WTC11 (cell line): ENCODE results near the gene NRG2. TPM values are rescaled to one million over a fixed set of nuclear protein-coding genes. Genes with fewer than 3 reads are reported as not detected.

Source experiments
- ATAC-seq: fragments of 200-7000 bp; cut with Tn5 transposase; 2 replicates; pipeline ENCODE4 v1.10.0; 2021; ENCODE audit warnings: mild to moderate bottlenecking, moderate library complexity
- CTCF ChIA-PET: fragments of 300-600 bp; sonication (Branson Sonifier 250); formaldehyde crosslinking; loops from one replicate; lab custom pipeline; 2021; ENCODE audit warnings: antibody characterized with exemption; lab: Charles Lee
- POLR2A ChIA-PET: fragments of 350-600 bp; sonication (Branson Sonifier 250); formaldehyde crosslinking; loops from one replicate; lab custom pipeline; 2021; ENCODE audit warnings: antibody characterized with exemption; lab: Charles Lee
- DNase-seq: peaks from one replicate; pipeline ENCODE4 v3.0.0; 2021; ENCODE audit warnings: low spot score
- H3K27ac Mint-ChIP-seq: 2 replicates; pipeline ENCODE4 v1.8.0; 2021; ENCODE audit warnings: mixed read lengths
- H3K27me3 Mint-ChIP-seq: 2 replicates; pipeline ENCODE4 v1.8.0; 2021; ENCODE audit warnings: low read depth, mild to moderate bottlenecking, moderate library complexity, mixed read lengths
- H3K36me3 Mint-ChIP-seq: 2 replicates; pipeline ENCODE4 v1.8.0; 2021; ENCODE audit warnings: mixed read lengths
- H3K4me1 Mint-ChIP-seq: 2 replicates; pipeline ENCODE4 v1.8.0; 2022; ENCODE audit warnings: mixed read lengths
- H3K4me3 Mint-ChIP-seq: 2 replicates; pipeline ENCODE4 v1.8.0; 2021; ENCODE audit warnings: mild to moderate bottlenecking, moderate library complexity, mixed read lengths
- H3K9me3 Mint-ChIP-seq: 2 replicates; pipeline ENCODE4 v1.8.0; 2021; ENCODE audit warnings: mixed read lengths
- ATF2 ChIP-seq: sonication (generic); formaldehyde crosslinking; IDR thresholded peaks from 2 replicates; pipeline ENCODE4 v1.8.1; 2022; ENCODE audit warnings: low read depth, missing genetic modification reagents, borderline replicate concordance
- CDX4 ChIP-seq: fragments of 250-450 bp; sonication (Bioruptor Pico); IDR thresholded peaks from 2 replicates; pipeline ENCODE4 v1.9.0; 2021; ENCODE audit warnings: moderate library complexity, mild to moderate bottlenecking, inconsistent platforms, borderline replicate concordance
- CREM ChIP-seq: sonication (generic); formaldehyde crosslinking; IDR thresholded peaks from 2 replicates; pipeline ENCODE4 v1.8.1; 2022; ENCODE audit warnings: mild to moderate bottlenecking, missing genetic modification reagents, moderate library complexity
- GTF2I ChIP-seq: fragments of 250-450 bp; sonication (Bioruptor Pico); conservative IDR thresholded peaks from 2 replicates; pipeline ENCODE4 v1.4.0; 2021; ENCODE audit warnings: mild to moderate bottlenecking
- IRF1 ChIP-seq: sonication (generic); formaldehyde crosslinking; IDR thresholded peaks from 2 replicates; pipeline ENCODE4 v1.8.0; 2023; ENCODE audit warnings: missing genetic modification reagents
- JAZF1 ChIP-seq: fragments of 250-450 bp; sonication (Bioruptor Pico); IDR thresholded peaks from 2 replicates; pipeline ENCODE4 v1.9.0; 2021; ENCODE audit warnings: moderate library complexity, mild to moderate bottlenecking, inconsistent platforms
- JUN ChIP-seq: sonication (generic); formaldehyde crosslinking; IDR thresholded peaks from 2 replicates; pipeline ENCODE4 v1.8.0; 2023; ENCODE audit warnings: mild to moderate bottlenecking, missing genetic modification reagents
- PREB ChIP-seq: sonication (generic); formaldehyde crosslinking; IDR thresholded peaks from 2 replicates; pipeline ENCODE4 v1.8.1; 2022; ENCODE audit warnings: mild to moderate bottlenecking, missing genetic modification reagents, moderate library complexity, borderline replicate concordance
- RORB ChIP-seq: fragments of 250-450 bp; sonication (Bioruptor Pico); IDR thresholded peaks from 2 replicates; pipeline ENCODE4 v1.9.0; 2021; ENCODE audit warnings: mild to moderate bottlenecking
- SMAD3 ChIP-seq: sonication (generic); formaldehyde crosslinking; IDR thresholded peaks from 2 replicates; pipeline ENCODE4 v1.8.0; 2022; ENCODE audit warnings: missing genetic modification reagents, mild to moderate bottlenecking, borderline replicate concordance
- USF2 ChIP-seq: sonication (generic); formaldehyde crosslinking; IDR thresholded peaks from 2 replicates; pipeline ENCODE4 v1.8.1; 2023; ENCODE audit warnings: mild to moderate bottlenecking, missing genetic modification reagents, moderate library complexity
- ZNF138 ChIP-seq: sonication (generic); formaldehyde crosslinking; conservative IDR thresholded peaks from 2 replicates; pipeline ENCODE4 v1.8.1; 2022; ENCODE audit warnings: mild to moderate bottlenecking, moderate library complexity, missing genetic modification reagents
- ZNF219 ChIP-seq: sonication (generic); formaldehyde crosslinking; IDR thresholded peaks from 2 replicates; pipeline ENCODE4 v1.8.0; 2023; ENCODE audit warnings: missing genetic modification reagents, mild to moderate bottlenecking, borderline replicate concordance
- ZNF671 ChIP-seq: fragments of 250-450 bp; sonication (Bioruptor Pico); IDR thresholded peaks from 2 replicates; pipeline ENCODE4 v1.8.0; 2021; ENCODE audit warnings: mild to moderate bottlenecking
- ZSCAN18 ChIP-seq: fragments of 250-450 bp; sonication (Bioruptor Pico); IDR thresholded peaks from 2 replicates; pipeline ENCODE4 v2.1.2; 2022; ENCODE audit warnings: mild to moderate bottlenecking, moderate library complexity
- total RNA-seq: library from RNA; stranded (reverse); gene quantifications from 3 replicates; pipeline ENCODE4 v1.2.3, GENCODE V29; 2021
- TF ChIP-seq, protein P1 (sequence below): sonication (generic); formaldehyde crosslinking; IDR thresholded peaks from 2 replicates; pipeline ENCODE4 v1.8.0; 2023; ENCODE audit warnings: mild to moderate bottlenecking, missing genetic modification reagents
- TF ChIP-seq, protein P2 (sequence below): sonication (generic); formaldehyde crosslinking; IDR thresholded peaks from 2 replicates; pipeline ENCODE4 v1.8.0; 2023; ENCODE audit warnings: missing genetic modification reagents, mild to moderate bottlenecking, borderline replicate concordance
- TF ChIP-seq, protein P3 (sequence below): sonication (generic); formaldehyde crosslinking; conservative IDR thresholded peaks from 2 replicates; pipeline ENCODE4 v1.8.1; 2023; ENCODE audit warnings: mild to moderate bottlenecking, low read depth, missing genetic modification reagents, moderate library complexity

Gene NRG2
- total RNA-seq, 1 experiment from 2014 or later, result 0.44 TPM

DNA sequence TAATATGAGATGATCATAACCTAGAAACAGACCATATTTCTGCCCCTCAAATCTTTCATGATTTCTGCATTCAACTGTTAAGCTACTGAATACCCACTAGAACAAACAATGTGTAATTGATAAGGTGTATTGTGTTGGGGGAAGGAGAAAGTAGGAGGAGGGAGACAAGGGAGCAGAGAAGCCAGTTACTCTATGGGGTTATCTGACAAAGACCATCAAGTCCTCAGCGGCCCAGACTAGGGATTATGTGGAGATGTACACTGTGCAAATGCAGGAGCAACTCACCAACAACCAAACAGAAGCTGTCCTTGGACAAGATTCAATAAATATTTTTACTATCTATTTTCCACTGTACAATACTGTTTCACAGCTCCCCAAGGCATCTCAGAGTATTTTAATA lies 2.7 kb downstream of the NRG2 start:
- Mint-ChIP-seq H3K4me1 (peaks cover 28% of the 10 kb centered on the region), H3K9me3 (no peaks in the 10 kb centered on the region), H3K4me3 (no peak overlapping the region), H3K27ac (no peak overlapping the region), H3K27me3 (peaks cover 97% of the 10 kb centered on the region), H3K36me3 (no peaks in the 10 kb centered on the region)
- no peak for ATAC-seq
- ChIA-PET CTCF (no interaction called here), POLR2A (no interaction called here)
- DNase-seq, result no peak
- no peak for TF ChIP-seq ZNF138 (CRISPR knock-in tag)

DNA sequence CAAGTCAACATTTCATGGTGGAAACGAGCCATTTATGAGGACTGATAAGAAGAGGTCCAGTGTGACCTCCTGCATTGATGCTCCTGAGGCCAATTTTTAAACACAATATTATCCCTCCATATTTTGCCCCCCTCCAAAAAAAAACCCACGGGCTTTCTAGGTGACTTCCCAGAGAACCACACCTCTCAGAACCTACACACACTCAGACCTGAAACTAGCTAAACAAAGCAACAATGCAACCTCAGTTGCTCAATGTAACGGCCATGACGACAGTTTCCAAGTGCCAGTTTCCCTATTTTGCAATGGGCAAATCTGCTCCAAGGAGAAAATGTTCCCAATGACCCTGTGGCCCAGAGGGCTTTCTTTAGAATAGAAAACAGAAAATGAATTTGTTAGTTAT lies 3.5 kb downstream of the NRG2 start:
- ATAC-seq (no peak), DNase-seq (no peak)
- Mint-ChIP-seq H3K27ac (no peak overlapping the region), H3K4me3 (no peak overlapping the region), H3K27me3 (peaks cover 96% of the 10 kb centered on the region), H3K4me1 (peaks cover 26% of the 10 kb centered on the region), H3K9me3 (no peaks in the 10 kb centered on the region), H3K36me3 (no peaks in the 10 kb centered on the region)
- ChIA-PET POLR2A (no interaction called here), CTCF (interaction anchor here (1.1 kb wide), 1 partner anchor 264 kb away, joined by 3 read pairs; no protein-coding TSS in a partner anchor)
- TF ChIP-seq ZSCAN18 (CRISPR knock-in tag), result no peak
- TF ChIP-seq JAZF1 (CRISPR knock-in tag), result no peak
- TF ChIP-seq CREM (CRISPR knock-in tag), result no peak
- no peak for TF ChIP-seq ZNF671 (CRISPR knock-in tag)
- TF ChIP-seq, protein P1, sequence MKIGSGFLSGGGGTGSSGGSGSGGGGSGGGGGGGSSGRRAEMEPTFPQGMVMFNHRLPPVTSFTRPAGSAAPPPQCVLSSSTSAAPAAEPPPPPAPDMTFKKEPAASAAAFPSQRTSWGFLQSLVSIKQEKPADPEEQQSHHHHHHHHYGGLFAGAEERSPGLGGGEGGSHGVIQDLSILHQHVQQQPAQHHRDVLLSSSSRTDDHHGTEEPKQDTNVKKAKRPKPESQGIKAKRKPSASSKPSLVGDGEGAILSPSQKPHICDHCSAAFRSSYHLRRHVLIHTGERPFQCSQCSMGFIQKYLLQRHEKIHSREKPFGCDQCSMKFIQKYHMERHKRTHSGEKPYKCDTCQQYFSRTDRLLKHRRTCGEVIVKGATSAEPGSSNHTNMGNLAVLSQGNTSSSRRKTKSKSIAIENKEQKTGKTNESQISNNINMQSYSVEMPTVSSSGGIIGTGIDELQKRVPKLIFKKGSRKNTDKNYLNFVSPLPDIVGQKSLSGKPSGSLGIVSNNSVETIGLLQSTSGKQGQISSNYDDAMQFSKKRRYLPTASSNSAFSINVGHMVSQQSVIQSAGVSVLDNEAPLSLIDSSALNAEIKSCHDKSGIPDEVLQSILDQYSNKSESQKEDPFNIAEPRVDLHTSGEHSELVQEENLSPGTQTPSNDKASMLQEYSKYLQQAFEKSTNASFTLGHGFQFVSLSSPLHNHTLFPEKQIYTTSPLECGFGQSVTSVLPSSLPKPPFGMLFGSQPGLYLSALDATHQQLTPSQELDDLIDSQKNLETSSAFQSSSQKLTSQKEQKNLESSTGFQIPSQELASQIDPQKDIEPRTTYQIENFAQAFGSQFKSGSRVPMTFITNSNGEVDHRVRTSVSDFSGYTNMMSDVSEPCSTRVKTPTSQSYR, result no peak
- TF ChIP-seq PREB (CRISPR knock-in tag), result no peak
- no peak for TF ChIP-seq RORB (CRISPR knock-in tag)
- TF ChIP-seq JUN, result no peak
- no peak for TF ChIP-seq CDX4 (CRISPR knock-in tag)
- TF ChIP-seq, protein P2, sequence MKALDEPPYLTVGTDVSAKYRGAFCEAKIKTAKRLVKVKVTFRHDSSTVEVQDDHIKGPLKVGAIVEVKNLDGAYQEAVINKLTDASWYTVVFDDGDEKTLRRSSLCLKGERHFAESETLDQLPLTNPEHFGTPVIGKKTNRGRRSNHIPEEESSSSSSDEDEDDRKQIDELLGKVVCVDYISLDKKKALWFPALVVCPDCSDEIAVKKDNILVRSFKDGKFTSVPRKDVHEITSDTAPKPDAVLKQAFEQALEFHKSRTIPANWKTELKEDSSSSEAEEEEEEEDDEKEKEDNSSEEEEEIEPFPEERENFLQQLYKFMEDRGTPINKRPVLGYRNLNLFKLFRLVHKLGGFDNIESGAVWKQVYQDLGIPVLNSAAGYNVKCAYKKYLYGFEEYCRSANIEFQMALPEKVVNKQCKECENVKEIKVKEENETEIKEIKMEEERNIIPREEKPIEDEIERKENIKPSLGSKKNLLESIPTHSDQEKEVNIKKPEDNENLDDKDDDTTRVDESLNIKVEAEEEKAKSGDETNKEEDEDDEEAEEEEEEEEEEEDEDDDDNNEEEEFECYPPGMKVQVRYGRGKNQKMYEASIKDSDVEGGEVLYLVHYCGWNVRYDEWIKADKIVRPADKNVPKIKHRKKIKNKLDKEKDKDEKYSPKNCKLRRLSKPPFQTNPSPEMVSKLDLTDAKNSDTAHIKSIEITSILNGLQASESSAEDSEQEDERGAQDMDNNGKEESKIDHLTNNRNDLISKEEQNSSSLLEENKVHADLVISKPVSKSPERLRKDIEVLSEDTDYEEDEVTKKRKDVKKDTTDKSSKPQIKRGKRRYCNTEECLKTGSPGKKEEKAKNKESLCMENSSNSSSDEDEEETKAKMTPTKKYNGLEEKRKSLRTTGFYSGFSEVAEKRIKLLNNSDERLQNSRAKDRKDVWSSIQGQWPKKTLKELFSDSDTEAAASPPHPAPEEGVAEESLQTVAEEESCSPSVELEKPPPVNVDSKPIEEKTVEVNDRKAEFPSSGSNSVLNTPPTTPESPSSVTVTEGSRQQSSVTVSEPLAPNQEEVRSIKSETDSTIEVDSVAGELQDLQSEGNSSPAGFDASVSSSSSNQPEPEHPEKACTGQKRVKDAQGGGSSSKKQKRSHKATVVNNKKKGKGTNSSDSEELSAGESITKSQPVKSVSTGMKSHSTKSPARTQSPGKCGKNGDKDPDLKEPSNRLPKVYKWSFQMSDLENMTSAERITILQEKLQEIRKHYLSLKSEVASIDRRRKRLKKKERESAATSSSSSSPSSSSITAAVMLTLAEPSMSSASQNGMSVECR, result no peak
- TF ChIP-seq GTF2I, result no peak
- no peak for TF ChIP-seq IRF1
- TF ChIP-seq, protein P3, sequence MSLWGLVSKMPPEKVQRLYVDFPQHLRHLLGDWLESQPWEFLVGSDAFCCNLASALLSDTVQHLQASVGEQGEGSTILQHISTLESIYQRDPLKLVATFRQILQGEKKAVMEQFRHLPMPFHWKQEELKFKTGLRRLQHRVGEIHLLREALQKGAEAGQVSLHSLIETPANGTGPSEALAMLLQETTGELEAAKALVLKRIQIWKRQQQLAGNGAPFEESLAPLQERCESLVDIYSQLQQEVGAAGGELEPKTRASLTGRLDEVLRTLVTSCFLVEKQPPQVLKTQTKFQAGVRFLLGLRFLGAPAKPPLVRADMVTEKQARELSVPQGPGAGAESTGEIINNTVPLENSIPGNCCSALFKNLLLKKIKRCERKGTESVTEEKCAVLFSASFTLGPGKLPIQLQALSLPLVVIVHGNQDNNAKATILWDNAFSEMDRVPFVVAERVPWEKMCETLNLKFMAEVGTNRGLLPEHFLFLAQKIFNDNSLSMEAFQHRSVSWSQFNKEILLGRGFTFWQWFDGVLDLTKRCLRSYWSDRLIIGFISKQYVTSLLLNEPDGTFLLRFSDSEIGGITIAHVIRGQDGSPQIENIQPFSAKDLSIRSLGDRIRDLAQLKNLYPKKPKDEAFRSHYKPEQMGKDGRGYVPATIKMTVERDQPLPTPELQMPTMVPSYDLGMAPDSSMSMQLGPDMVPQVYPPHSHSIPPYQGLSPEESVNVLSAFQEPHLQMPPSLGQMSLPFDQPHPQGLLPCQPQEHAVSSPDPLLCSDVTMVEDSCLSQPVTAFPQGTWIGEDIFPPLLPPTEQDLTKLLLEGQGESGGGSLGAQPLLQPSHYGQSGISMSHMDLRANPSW (CRISPR knock-in tag), result no peak
- TF ChIP-seq USF2 (CRISPR knock-in tag), result no peak
- no peak for TF ChIP-seq SMAD3
- no peak for TF ChIP-seq ZNF219 (CRISPR knock-in tag)
- TF ChIP-seq ATF2, result no peak
